HG03108 (cell line): ENCODE data around the gene MORC4.
"Not testable (repeated sequence)": the region's sequence is repeated elsewhere in the genome, so short reads cannot be mapped to it uniquely, and the experiment has no call there.

Experiments used
- ATAC-seq: cut with Tn5 transposase; IDR thresholded peaks from one replicate; pipeline ENCODE4 v1.9.1; 2021; ENCODE audit warnings: moderate library complexity; ENCODE audit not compliant: unreplicated experiment

MORC4 gene

GRCh38 chrX:107000013-107000515, at the start of gene MORC4:
MORC4 (minus strand) TSS chrX:107000212; CDS start chrX:106999969, 243 bp downstream.
- no peak for ATAC-seq

- ATAC-seq, result no peak
These were observed 47.6 kb upstream of the MORC4 start for GRCh38 chrX:107047622-107048021.

- no peak for ATAC-seq
These were observed 29.7 kb upstream of the MORC4 start for GRCh38 chrX:107029752-107030151.

GRCh38 chrX:107025545-107025944, 25.5 kb upstream of the MORC4 start:
- no peak for ATAC-seq

GRCh38 chrX:107014936-107015335, 14.9 kb upstream of the MORC4 start:
- ATAC-seq, result no peak

GRCh38 chrX:107008034-107008433, 8.0 kb upstream of the MORC4 start:
- ATAC-seq, result no peak

- ATAC-seq, result no peak
These were observed 723 bp downstream of the MORC4 start for GRCh38 chrX:106999002-106999975.

- no peak for ATAC-seq
These were observed 2.4 kb downstream of the MORC4 start for GRCh38 chrX:106997611-106998010.

- no peak for ATAC-seq
These were observed 4.3 kb downstream of the MORC4 start for GRCh38 chrX:106995678-106996077.

GRCh38 chrX:106987488-106987887, 12.5 kb downstream of the MORC4 start:
- no peak for ATAC-seq

GRCh38 chrX:106980952-106981626, 18.9 kb downstream of the MORC4 start:
- no peak for ATAC-seq

GRCh38 chrX:106976416-106976815, 23.6 kb downstream of the MORC4 start:
- no peak for ATAC-seq

- ATAC-seq, result no peak
These were observed 26.4 kb downstream of the MORC4 start for GRCh38 chrX:106973433-106974149.

- ATAC-seq, result no peak
These were observed 27.1 kb downstream of the MORC4 start for GRCh38 chrX:106972896-106973295.

- not testable (repeated sequence) for ATAC-seq
These were observed 33.5 kb downstream of the MORC4 start for GRCh38 chrX:106966547-106966946.

- no peak for ATAC-seq
These were observed 35.7 kb downstream of the MORC4 start for GRCh38 chrX:106964290-106964689.

- ATAC-seq, result no peak
These were observed 36.9 kb downstream of the MORC4 start for GRCh38 chrX:106963111-106963510.

- no peak for ATAC-seq
These were observed 40.1 kb downstream of the MORC4 start for GRCh38 chrX:106959901-106960300.

GRCh38 chrX:106957856-106958255, 42.2 kb downstream of the MORC4 start:
- ATAC-seq, result no peak

- no peak for ATAC-seq
These were observed 44.8 kb downstream of the MORC4 start for GRCh38 chrX:106955004-106955772.
